WI38 (cell line): ENCODE measurements around the gene PDE3A.

Source experiments
- H3K4me3 ChIP-seq: 2 replicates; pipeline ENCODE4 v1.5.1; 2011; ENCODE audit warnings: low read depth, mild to moderate bottlenecking, control low read depth, low read length
- TF ChIP-seq, protein P1 (sequence below): IDR thresholded peaks from 2 replicates; pipeline ENCODE4 v1.5.1; 2012; ENCODE audit warnings: low read depth, mild to moderate bottlenecking, control low read depth, low read length

Gene PDE3A

DNA sequence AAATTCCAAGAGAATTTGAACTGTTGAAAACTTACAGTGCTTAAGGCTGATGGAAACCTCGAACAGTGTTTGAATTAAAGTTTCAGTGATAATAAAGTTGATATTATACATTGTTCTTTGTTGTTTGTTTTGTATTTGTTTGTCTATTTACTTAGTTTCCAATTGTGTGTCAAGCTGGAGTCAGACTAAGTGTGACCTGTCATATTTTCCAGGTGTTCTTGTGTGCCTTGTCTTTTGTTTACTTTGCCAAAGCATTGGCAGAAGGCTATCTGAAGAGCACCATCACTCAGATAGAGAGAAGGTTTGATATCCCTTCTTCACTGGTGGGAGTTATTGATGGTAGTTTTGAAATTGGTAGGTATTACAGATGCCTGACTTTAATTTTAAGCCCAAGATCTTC lies 332.8 kb downstream of the PDE3A start:
- H3K4me3 ChIP-seq, result no peak overlapping the region
- TF ChIP-seq, protein P1, sequence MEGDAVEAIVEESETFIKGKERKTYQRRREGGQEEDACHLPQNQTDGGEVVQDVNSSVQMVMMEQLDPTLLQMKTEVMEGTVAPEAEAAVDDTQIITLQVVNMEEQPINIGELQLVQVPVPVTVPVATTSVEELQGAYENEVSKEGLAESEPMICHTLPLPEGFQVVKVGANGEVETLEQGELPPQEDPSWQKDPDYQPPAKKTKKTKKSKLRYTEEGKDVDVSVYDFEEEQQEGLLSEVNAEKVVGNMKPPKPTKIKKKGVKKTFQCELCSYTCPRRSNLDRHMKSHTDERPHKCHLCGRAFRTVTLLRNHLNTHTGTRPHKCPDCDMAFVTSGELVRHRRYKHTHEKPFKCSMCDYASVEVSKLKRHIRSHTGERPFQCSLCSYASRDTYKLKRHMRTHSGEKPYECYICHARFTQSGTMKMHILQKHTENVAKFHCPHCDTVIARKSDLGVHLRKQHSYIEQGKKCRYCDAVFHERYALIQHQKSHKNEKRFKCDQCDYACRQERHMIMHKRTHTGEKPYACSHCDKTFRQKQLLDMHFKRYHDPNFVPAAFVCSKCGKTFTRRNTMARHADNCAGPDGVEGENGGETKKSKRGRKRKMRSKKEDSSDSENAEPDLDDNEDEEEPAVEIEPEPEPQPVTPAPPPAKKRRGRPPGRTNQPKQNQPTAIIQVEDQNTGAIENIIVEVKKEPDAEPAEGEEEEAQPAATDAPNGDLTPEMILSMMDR, result no peak

DNA sequence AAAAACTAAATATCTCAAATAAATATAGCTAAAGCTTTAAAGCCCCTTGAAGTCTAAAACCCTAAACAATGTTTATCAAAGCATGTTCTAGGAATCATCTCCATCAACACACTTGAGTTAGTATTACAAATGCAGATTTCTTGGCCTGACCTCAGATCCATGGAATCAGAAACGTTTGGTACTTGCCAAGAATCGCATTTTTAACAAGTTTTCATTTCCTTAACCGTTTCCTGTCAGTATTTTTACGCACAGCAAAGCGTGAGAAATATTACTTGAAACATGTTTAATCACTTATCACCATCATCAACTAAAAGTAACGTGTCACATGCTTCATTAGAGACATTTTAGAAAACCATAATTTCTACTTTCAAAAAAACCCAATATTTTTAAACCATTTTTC lies 336.5 kb downstream of the PDE3A start:
- TF ChIP-seq, protein P1, result no peak
- H3K4me3 ChIP-seq, result no peak overlapping the region

DNA sequence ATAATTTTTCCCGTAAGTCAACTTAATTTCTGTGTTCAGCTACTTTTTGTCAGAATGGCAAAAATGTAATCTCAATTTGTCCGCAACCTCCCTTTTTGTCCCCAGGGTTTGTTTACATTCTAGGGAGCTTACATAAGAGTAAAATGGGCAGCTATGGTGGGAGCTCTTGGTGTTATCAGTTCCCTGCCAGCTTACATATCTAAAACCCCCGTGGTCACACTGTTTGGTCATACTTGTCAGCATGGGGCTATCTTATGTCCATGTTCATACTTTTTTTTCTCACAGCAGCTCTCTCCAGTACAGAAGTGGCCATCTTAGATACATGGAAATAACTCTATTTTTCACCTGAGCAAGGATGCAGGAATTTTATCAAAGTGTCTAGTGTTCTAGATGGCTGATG lies 343.5 kb downstream of the PDE3A start:
- TF ChIP-seq, protein P1, result no peak
- no peak overlapping the region for H3K4me3 ChIP-seq

- no peak overlapping the region for H3K4me3 ChIP-seq
- TF ChIP-seq, protein P1, result no peak
Measured at GRCh38 chr12:20716037-20716436, 347.7 kb downstream of the PDE3A start.

- H3K4me3 ChIP-seq, result no peak overlapping the region
- TF ChIP-seq, protein P1, result no peak
Measured at GRCh38 chr12:20716985-20717384, 348.6 kb downstream of the PDE3A start.

- no peak overlapping the region for H3K4me3 ChIP-seq
- TF ChIP-seq, protein P1, result no peak
Measured at GRCh38 chr12:20718294-20718693, 350.0 kb downstream of the PDE3A start.

DNA sequence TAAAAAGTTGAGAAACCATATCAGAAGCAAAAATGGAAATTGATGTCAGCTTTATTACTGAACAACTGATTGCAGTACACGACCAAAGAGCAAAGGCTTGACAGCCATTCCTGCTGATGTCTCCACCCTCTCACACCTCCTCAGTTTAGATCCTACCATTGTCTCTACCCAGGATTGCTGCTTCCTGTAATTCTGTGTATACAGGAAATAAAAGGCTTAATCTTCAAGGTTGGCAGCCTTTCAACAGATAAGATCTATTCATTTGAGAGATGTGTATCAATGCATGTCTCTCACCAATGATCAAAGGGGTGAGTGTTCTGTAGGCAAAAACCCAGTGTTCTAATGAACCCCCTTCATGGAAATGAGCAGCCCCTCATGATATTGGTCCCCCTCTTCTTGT lies 353.8 kb downstream of the PDE3A start:
- no peak overlapping the region for H3K4me3 ChIP-seq
- TF ChIP-seq, protein P1, result no peak
